GM12878 (cell line): ENCODE measurements around the gene CHD6. TPM values are rescaled to one million over a fixed set of nuclear protein-coding genes. Genes with fewer than 3 reads are reported as not detected.

Experiments used
- ATAC-seq: fragments of 200-7000 bp; cut with Tn5 transposase; 3 replicates; pipeline ENCODE4 v1.9.1; 2020; ENCODE audit warnings: mild to moderate bottlenecking, moderate library complexity
- BruUV-seq: library from RNA; stranded (reverse); fragments of 400-500 nt; replicated peaks from 2 replicates; lab custom pipeline; 2021; lab: Mats Ljungman, UMichigan
- CTCF ChIA-PET: fragments of 300-600 bp; sonication (Branson Sonifier 250); formaldehyde crosslinking; extraction: SDS; loops from one replicate; lab custom pipeline; 2021; ENCODE audit warnings: inconsistent platforms; lab: Yijun Ruan, JAX
- POLR2A ChIA-PET: fragments of 350-600 bp; formaldehyde crosslinking; extraction: SDS; loops from one replicate; lab custom pipeline; 2021; ENCODE audit warnings: inconsistent platforms; lab: Charles Lee
- RAD21 ChIA-PET: fragments of 300-600 bp; sonication (Branson Sonifier 250); formaldehyde crosslinking; loops from one replicate; lab custom pipeline; 2023; ENCODE audit warnings: antibody characterized with exemption; ENCODE audit not compliant: unreplicated experiment; lab: Charles Lee
- SMC1A ChIA-PET: fragments of 300-600 bp; sonication (Branson Sonifier 250); formaldehyde crosslinking; loops from one replicate; lab custom pipeline; 2023; ENCODE audit not compliant: unreplicated experiment, uncharacterized antibody; lab: Charles Lee
- DNase-seq: peaks from one replicate; pipeline ENCODE4 v3.0.0-alpha.2; 2011; ENCODE audit warnings: low read depth, low spot score
- FAIRE-seq: peaks from 3 replicates; lab custom pipeline; 2011; peaks lifted over from hg19 to GRCh38; lab: Jason Lieb, UNC
- H2AFZ ChIP-seq: 2 replicates; pipeline ENCODE4 v1.6.0; 2011; ENCODE audit warnings: low read depth, low read length, control low read depth; ENCODE audit not compliant: control insufficient read depth
- H3K27ac ChIP-seq: 2 replicates; pipeline ENCODE4 v1.5.1; 2011; ENCODE audit warnings: control low read depth; ENCODE audit not compliant: control insufficient read depth, insufficient read depth
- H3K27me3 ChIP-seq, 2 experiments: replicated peaks in 1 of 2; 2 replicates each; pipeline versions ENCODE4 v1.6.0 to v1.6.1; 2011; ENCODE audit warnings: low read length in 1 of 2; ENCODE audit not compliant: control insufficient read depth in 2 of 2, insufficient read depth in 2 of 2
- H3K36me3 ChIP-seq, 2 experiments: 2 replicates each; pipeline ENCODE4 v1.5.1; 2011; ENCODE audit warnings: low read length in 1 of 2; ENCODE audit not compliant: control insufficient read depth in 2 of 2, insufficient read depth in 2 of 2
- H3K4me1 ChIP-seq: 2 replicates; pipeline ENCODE4 v1.6.1; 2011; ENCODE audit warnings: mild to moderate bottlenecking, low read length, moderate library complexity, mixed read lengths; ENCODE audit not compliant: control insufficient read depth, insufficient read depth
- H3K4me2 ChIP-seq: 2 replicates; pipeline ENCODE4 v1.6.0; 2011; ENCODE audit warnings: control low read depth; ENCODE audit not compliant: control insufficient read depth, insufficient read depth
- H3K4me3 ChIP-seq: fragments of 200-600 bp; sonication (generic); 2 replicates; pipeline ENCODE4 v1.5.1; 2016
- H3K79me2 ChIP-seq: 2 replicates; pipeline ENCODE4 v1.6.0; 2011; ENCODE audit warnings: low read length; ENCODE audit not compliant: control insufficient read depth, insufficient read depth
- H3K9ac ChIP-seq: 2 replicates; pipeline ENCODE4 v1.8.0; 2011; ENCODE audit warnings: low read length, control low read depth, mixed read lengths; ENCODE audit not compliant: control insufficient read depth, insufficient read depth
- H3K9me3 ChIP-seq: replicated peaks from 3 replicates; pipeline ENCODE4 v1.5.1; 2011; ENCODE audit warnings: mild to moderate bottlenecking, low read length; ENCODE audit not compliant: control insufficient read depth, insufficient read depth
- H4K20me1 ChIP-seq: 2 replicates; pipeline ENCODE4 v1.6.0; 2011; ENCODE audit not compliant: control insufficient read depth, insufficient read depth
- BRCA1 ChIP-seq: IDR thresholded peaks from 2 replicates; pipeline ENCODE4 v1.6.1; 2011; ENCODE audit warnings: low read depth, low read length, improper control_type of control experiment
- FOXM1 ChIP-seq: IDR thresholded peaks from 2 replicates; pipeline ENCODE4 v1.6.1; 2012; ENCODE audit warnings: low read depth, mild to moderate bottlenecking, inconsistent platforms, low read length, moderate library complexity
- IRF3 ChIP-seq: fragments of 450-650 bp; IDR thresholded peaks from 2 replicates; pipeline ENCODE4 v1.6.1; 2014; ENCODE audit warnings: mild to moderate bottlenecking
- NFYA ChIP-seq: IDR thresholded peaks from 2 replicates; pipeline ENCODE4 v1.6.1; 2011; ENCODE audit warnings: low read depth, mild to moderate bottlenecking, low read length, improper control_type of control experiment, borderline replicate concordance
- NR2C1 ChIP-seq: fragments of 450-650 bp; IDR thresholded peaks from 2 replicates; pipeline ENCODE4 v1.6.1; 2017; ENCODE audit warnings: antibody characterized with exemption, mild to moderate bottlenecking, moderate library complexity
- RBBP5 ChIP-seq: fragments of 200-600 bp; sonication (generic); conservative IDR thresholded peaks from 2 replicates; pipeline ENCODE4 v1.6.1; 2016
- SP1 ChIP-seq: IDR thresholded peaks from one replicate; pipeline ENCODE4 v1.6.1; 2011; ENCODE audit warnings: low read depth, low read length
- SREBF1 ChIP-seq: IDR thresholded peaks from 2 replicates; pipeline ENCODE4 v1.6.1; 2012; ENCODE audit warnings: mild to moderate bottlenecking, low read length
- WGBS: methylation state at CpG from one replicate; pipeline ENCODE4 v1.1.6; 2016; ENCODE audit warnings: low lambda C conversion rate; ENCODE audit not compliant: insufficient replicate concordance, insufficient coverage; ENCODE audit errors: missing lambda C conversion rate; 5-methylcytosine and 5-hydroxymethylcytosine counted together
- in situ Hi-C: fragments of 300-500 bp; cut with MboI; formaldehyde crosslinking; loops from 9 replicates; pipeline ENCODE4 v1.14.3; 2018; ENCODE audit warnings: mixed read lengths
- intact Hi-C: fragments of 100-400 bp; cut with micrococcal nuclease; formaldehyde crosslinking; loops from one replicate; pipeline ENCODE4 v1.14.2; 2022; ENCODE audit not compliant: unreplicated experiment
- polyA plus RNA-seq, 11 experiments: library from polyadenylated mRNA; depleted of rRNA in 4 of 11; unstranded in 6 of 11; stranded (reverse) in 5 of 11; fragments of >200 nt; fragmentation: Nextera tagmentation in 4 of 11; fragmentation: Illumina TruSeq in 1 of 11; extraction: Ambion mirVana in 4 of 11; extraction: Trizol in 1 of 11; gene quantifications; 1 replicate in 1 of 11; 2 replicates in 10 of 11; pipeline versions ENCODE4 v1.2.1 to v1.2.3, GENCODE V29; 2011 to 2016; ENCODE audit warnings: inconsistent platforms in 2 of 11, missing spikeins in 2 of 11, low read depth in 1 of 11
- total RNA-seq, 4 experiments: library from RNA; depleted of rRNA in 3 of 4; stranded (reverse); fragments of >200 nt in 3 of 4; fragmentation: Illumina TruSeq in 1 of 4; extraction: Trizol in 1 of 4; gene quantifications; 2 replicates each; pipeline versions ENCODE4 v1.2.1 to v1.2.3, GENCODE V29; 2013 to 2021

Gene CHD6
- total and polyA plus RNA-seq, 10 of the 15 experiments (the other 5 are each of a cell fraction or from before 2014, with no cell fraction given): 4.3 to 25.5 (median 17.1) TPM

- no peak for FAIRE-seq
- Histone ChIP-seq H3K79me2 (no peaks in the 10 kb centered on the region), H4K20me1 (no peaks in the 10 kb centered on the region), H3K27me3 (no peaks in the 10 kb centered on the region), H3K4me3 (no peak overlapping the region), H3K36me3 (peaks cover 4 to 12% of the 10 kb centered on the region in 2 experiments; a peak in 3 of 4 replicates), H3K27ac (no peak overlapping the region), H2AFZ (no peak overlapping the region), H3K4me1 (no peaks in the 10 kb centered on the region), H3K9ac (no peak overlapping the region), H3K9me3 (peaks cover 2% of the 10 kb centered on the region; the same call in 2 of the 3 replicates), H3K4me2 (no peak overlapping the region)
- WGBS: 97% methylated on average over 2 of the region's 2 CpGs
- intact Hi-C loops (no loop called here), in situ Hi-C loops (no loop called here)
- POLR2A ChIA-PET: no interaction called here
- DNase-seq: no peak
- ATAC-seq: no peak
- SMC1A ChIA-PET: interaction anchor here (1.9 to 2.4 kb wide), 2 partner anchors 9 to 11 kb away, joined by 4 to 9 read pairs; no protein-coding TSS in a partner anchor
- TF ChIP-seq SREBF1 (no peak), NFYA (no peak), SP1 (no peak), NR2C1 (no peak), BRCA1 (no peak), IRF3 (no peak), FOXM1 (no peak), RBBP5 (no peak)
- RAD21 ChIA-PET: interaction anchor here (1.5 kb wide), 1 partner anchor 83 kb away, joined by 4 read pairs; the partner anchor contains the start of gene CHD6
- BruUV-seq: no TSS peak
- CTCF ChIA-PET: interaction anchor here (1.7 kb wide), 1 partner anchor 10 kb away, joined by 7 read pairs; no protein-coding TSS in a partner anchor
Measured at GRCh38 chr20:41534842-41535241, 83.3 kb downstream of the CHD6 start.
